GM21825 (cell line): ENCODE measurements around the gene HCK.
"Not testable (repeated sequence)": the region's sequence is repeated elsewhere in the genome, so short reads cannot be mapped to it uniquely, and the experiment has no call there.

Source experiments
- ATAC-seq: cut with Tn5 transposase; IDR thresholded peaks from one replicate; pipeline ENCODE4 v1.9.1; 2021; ENCODE audit warnings: mild to moderate bottlenecking, moderate library complexity; ENCODE audit not compliant: unreplicated experiment

Gene HCK

DNA sequence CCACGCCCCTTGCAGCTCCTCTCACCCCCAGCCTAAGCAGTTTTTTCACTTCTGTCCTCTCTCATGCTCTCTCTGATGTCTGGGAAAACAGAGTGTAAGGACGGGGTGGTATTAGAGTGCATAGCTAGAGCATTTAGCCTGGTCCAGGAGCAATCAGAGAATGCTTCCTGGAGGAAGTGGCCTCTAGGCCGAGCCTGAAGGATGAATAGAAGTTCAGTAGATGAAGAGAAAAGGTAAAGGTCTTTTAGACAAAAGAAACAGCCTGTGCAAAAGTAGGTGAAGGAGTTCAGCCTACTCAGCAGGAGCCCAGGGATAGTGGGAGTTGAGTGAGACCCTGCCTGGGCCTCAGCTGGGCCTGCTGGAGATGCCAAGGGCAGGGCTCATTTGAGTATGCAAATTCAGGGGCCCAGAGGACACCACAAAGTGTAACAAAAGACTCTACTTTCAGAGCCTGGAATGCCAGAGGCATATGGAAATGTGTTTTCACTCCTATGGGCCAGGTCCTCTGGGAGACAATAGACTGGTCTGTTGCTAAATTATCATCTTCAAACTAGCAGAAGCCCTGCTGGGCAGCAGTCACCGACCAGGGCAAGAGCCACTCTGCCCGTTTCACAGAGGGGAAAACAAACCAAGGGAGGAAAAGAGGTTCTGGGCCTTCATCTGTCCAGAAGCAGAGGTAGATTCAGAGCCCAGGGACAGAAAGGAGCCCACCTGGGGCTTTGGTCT is 37.8 kb downstream of the HCK start:
- ATAC-seq = no peak

DNA sequence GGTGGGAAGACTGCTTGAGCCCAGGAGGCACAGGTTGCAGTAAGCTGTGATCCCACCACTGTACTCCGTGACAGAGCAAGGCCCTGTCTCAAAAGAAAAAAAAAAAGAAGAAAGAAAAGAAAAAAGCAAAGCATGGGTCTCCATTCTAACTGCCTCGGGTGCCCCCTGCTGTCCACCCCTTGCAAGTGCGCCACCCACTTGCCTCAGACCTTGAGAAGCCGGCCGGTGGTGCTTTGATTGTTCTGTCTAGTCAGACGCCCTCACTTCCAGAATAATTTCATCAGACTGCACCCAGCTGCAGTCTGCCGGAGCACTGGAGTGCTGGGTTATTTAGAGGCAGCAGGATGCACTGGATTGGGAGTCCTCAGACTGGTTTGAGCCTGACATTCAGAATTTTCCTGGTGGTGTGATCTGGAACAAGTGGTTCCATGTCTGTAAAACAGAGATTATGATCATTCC is 39.9 kb downstream of the HCK start:
- ATAC-seq = no peak

DNA sequence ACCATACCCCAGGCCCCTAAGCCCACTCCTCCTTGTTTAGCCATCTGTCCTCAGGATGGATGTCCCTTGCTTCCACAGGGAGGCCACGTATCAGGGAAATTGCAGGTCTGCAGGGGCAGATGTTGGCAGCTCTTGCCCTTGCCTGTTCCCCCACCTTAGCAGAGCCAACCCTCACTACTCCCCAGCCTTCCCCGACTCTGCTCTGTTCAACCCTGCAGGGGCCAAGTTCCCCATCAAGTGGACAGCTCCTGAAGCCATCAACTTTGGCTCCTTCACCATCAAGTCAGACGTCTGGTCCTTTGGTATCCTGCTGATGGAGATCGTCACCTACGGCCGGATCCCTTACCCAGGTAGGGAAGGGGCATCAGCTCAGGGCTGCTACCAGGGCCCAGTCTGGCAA is 46.7 kb downstream of the HCK start:
- no peak for ATAC-seq

DNA sequence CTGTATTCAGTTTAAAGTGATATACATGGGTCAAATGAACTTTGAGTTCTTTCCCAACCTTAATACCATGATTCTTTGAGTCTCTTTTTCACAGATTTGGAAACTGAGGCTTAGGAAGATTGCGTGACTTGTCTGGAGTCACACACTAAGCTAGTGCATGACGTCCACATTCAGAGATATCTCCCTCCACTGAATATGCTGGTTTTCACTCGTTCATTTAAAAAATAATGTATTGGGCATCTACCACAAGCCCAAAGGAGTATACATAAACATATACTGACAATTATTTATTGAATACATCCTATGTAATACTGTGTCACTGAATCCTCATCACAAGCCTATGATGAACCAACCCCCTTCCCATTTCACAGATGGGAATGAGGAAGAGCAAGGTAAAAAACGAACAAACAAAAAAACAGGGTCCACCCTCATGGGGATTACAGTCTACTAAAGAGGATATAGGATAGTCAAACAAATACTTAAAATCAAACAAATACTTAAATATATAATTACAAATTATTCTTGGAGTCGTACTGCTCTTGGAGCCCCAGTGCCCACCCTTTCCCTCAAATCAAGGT is 56.9 kb downstream of the HCK start:
- no peak for ATAC-seq

DNA sequence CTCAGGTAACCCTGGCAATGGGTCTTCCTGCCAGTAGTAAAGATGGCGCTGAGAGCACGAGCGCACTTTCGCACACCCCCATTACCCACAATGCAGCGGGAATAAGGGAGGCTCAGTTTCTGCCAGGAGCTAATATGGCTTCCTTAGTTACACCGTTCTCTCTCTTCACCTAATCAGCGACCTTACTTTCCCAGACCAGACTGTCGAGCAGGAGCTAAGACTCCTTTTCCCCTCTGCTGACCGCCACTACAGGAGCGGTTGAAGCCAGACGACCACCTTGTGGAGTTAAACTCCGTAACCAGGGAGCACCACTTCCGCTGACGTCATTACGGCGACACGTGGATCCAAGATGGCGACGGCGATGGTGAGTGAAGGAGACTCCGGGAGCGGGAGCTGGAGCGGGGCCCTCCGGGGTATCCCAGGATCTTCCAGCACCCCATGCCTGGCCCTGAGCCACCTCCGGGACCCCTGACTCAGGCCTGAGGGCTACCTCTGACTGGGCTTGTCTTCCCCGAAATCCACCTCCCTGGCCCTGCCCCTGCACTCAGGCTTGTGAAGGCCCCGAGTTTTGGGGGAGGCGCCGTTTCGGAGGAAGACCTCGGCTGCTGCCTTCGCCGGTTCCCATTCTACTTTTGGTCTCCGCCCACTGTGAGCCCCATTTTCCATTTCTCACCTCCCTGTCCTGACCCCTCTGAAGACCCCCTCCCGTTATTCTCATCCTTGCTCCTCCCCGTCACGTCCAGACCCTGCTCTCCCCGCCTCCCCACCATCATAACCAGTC is 57.5 kb downstream of the HCK start, which contains the start of gene TM9SF4:
Gene TM9SF4 (plus strand): TSS at position 323 of the 781 bp plus-strand sequence. CDS start 27 bp downstream, at position 350.
- peak; percentile 85 for ATAC-seq

DNA sequence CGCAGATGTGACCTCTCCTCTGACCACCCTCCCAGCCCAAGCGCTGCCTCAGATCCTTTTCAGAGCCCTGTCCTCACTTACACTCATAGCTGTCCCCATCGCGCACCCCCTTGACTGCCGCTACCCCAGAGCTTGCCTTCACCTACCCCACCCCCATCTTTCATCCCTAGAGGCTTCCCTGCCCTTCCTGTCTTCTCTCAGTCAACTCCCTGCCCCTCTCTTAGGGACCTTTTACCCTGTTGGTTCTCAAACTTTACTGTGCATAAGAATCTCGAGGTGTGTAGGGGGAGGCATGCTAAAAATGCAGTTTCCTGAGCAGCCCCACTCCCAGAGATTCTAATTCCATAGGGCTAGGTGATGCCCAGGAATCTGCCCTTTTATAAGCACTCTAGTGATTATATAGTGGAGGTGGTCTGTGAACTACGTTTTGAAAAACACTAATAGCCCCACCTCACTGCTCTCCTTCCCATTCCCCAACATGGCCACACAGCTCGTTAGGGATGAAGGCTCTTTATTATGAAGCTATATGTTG is 58.2 kb downstream of the HCK start:
- ATAC-seq = no peak

DNA sequence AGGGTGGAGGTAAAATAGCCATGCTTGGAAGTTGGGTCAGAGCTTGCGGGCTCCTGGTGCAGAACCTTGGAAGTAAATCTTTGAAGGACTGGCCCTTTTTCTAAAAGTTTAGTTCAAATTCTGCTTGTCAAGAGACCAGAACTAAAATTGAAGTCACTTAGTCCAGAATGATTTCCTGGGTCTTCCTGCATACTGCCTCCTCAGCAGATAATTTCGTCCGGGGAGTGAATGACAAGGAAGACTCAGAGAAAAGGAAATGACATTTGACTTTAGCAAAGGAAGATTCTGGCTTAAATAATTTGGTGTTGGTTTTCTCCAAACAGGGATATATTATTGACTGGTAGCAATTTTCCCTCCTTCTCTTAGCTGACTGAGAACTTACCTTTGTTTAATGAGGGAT is 58.7 kb downstream of the HCK start:
- ATAC-seq = no peak

DNA sequence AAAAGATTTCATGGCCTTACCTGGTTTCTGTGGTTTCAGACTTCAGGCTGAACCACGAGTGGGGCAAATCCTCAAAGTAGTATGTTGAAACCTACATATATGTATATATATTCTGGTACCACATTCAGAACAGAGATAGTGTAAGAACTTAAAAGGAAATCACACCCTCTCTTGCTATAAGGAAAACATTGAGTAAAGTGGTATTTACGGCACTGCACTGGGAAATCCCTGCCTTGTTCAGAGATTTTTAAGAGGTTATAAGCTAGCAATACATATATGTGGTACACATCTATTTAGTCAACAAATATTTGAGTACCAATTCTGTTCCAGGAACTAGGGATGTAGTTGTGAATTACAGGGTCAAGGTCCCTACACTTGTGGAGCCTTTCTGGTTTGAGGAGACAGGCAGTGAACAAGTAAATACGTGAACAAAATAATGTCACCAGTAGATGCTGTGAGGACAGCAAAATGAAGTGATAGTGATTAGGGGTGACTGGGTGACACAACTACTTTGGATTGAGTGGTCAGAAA is 59.2 kb downstream of the HCK start:
- no peak for ATAC-seq

DNA sequence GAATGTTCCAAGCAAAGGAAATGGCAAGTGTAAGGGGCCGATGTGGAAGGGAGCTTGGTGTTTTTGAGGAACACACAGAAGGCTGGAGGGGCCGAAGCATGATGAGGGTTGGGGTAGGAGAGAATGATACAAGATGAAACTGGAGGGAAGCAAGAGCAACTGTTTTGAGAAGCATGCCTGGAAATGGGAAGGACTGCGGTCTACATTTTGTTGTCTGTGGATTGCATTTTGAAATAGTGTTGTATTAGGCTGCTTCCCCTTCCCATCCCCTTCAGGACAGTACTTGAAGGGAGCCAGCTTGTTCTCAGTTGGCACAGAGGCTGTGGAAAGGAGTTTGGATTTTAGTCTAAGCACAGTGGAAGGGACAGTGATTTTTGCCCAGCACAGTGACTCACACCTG is 59.7 kb downstream of the HCK start:
- ATAC-seq = no peak

DNA sequence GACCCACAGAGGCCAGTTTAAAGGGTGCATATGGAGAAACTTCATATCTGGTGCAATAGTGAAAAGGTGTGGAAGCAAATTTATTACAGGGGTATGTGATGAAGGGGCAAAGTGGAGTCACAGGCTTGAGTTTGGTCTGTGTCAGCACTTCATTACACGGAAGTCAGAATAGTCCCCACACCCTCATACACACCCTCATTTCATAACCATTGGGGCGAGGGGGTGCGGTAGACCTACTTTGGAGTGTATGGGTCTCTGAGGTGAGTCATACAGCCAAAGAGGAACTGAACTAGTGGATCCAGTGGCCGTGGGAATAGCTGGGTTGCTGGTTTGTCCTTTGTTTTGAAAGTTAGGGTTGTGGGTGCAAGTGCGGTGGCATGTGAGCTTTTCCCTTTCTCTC is 60.8 kb downstream of the HCK start:
- ATAC-seq = no peak

DNA sequence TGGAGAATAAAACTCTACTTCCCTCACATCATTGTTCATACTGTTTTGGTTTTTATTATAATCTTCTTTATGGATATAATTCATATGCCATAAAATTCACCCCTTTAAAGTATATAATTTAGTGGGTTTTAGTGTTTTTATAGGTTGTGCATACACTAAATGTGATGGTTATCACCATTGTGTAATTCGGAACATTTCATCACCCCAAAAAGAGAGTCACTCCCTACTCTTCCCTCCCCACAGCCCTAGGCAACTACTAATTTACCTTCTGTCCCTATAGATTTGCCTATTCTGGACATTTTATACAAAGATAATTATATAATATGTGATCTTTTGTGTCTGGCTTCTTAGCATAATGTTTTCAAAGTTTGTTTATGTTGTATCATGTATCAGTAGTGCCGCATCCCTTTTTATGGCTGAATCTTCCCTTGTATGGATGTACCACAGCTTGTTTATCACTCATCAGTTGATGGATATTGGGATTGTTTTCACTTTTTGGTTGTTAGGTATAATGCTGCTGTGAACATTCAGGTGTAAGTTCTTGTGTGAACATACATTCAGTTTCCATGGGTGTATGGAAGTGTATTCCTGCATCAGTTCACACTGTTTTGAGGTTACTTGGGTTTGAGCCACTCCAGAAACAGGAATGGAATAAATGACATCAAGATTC is 61.7 kb downstream of the HCK start:
- ATAC-seq = no peak

DNA sequence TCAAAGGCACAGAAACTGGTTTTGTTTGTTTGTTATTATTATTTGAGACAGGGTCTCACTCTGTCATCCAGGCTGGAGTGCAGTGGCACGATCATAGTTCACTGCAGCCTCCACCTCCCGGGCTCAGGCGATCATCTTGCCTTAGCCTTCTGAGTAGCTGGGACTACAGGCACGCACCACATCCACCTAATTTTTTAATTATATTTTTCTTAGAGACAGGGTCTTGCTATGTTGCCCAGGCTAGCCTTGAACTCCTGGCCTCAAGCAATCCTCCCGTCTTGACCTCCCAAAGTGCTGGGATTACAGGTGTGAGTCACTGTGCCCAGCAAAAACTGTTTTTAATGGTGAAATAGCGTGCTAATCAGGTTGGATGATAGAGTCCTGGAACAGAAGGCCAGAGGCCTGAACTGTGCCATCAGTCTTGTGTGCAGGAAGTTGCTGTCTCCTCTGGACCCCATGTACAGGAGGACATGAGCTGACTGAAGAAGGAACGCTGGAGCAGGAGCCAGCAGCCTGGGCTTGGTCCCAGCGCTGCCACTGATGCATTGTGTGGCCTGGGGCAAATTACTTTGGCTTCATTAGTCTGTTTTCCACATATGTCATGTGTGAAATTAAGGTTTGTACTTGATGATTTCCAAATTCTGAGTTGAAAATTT is 62.4 kb downstream of the HCK start:
- no peak for ATAC-seq

DNA sequence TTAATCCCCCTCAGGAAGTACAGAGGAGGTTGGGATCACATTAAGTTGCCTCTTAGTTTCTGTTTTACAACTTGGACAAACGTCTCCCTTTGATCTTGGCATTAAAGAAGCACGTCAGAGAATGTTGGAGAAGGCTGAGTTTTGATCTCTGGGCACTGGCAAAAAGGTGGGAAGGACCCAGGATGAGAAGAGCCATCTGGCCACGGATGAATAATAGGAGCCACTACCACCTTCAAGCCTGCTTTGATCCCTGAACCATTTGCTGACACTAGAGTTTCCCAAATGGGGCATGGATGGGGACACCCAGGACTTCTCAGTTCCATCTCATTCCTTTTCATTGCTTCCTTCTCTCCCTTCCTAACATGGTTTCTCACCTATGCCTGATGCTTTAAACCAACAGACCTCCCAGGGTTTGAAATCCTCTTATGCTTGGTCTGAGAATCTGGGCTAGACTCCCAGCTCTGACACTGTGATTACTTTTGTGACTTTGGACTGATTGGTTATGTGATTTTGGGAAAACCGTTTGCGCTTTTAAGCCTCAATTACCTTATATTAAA is 63.2 kb downstream of the HCK start:
- no peak for ATAC-seq

DNA sequence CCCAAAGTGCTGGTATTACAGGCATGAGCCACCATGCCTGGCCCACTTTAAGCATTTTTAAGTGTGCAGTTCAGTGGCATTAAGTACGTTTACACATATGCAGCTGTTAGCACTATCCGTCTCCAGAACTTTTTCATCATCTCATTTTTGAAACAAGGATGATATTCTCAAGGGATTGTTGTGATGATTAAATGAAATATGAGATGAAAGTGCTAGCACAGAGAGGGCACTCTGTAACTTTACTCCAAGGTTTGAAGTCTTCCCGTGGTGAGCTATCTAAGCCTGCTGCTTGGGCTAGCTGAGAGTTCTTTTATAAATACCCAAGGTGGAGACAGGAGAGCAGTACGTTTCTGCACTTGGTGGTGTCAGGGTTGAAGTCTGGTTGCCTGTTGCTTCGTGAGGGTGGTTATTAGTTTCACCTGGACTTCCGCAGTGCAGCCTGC is 64.1 kb downstream of the HCK start:
- ATAC-seq = no peak

DNA sequence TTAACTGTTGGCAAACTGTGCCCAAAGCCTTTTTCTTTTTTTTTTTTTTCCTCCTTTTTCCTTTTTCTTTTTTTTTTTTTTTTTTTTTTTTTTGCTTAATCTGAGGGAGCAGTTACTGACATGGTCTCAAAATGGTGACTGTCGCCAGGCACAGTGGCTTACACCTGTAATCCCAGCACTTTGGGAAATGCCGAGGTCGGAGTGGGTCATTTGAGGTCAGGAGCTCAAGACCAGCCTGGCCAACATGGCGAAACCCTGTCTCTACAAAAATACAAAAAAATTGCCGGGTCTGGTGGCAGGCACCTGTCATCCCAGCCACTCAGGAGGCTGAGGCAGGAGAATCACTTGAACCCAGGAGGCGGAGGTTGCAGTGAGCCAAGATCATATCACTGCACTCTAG is 64.8 kb downstream of the HCK start:
- ATAC-seq = not testable (repeated sequence)

DNA sequence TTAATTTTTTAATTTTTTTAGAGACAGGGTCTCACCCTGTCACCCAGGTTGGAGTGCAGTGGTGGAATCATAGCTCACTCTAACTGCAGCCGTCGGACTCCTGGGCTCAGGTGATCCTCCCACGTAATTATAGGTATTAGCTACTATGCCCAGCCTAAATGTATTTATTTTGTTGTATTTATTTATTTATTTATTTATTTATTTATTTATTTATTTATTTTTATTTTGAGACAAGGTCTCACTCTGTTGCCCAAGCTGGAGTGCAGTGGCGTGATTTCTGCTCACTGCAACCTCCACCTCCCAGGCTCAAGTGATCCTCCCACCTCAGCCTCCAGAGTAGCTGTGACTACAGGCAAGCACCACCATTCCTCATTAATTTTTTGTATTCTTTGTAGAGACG is 66.4 kb downstream of the HCK start:
- not testable (repeated sequence) for ATAC-seq

DNA sequence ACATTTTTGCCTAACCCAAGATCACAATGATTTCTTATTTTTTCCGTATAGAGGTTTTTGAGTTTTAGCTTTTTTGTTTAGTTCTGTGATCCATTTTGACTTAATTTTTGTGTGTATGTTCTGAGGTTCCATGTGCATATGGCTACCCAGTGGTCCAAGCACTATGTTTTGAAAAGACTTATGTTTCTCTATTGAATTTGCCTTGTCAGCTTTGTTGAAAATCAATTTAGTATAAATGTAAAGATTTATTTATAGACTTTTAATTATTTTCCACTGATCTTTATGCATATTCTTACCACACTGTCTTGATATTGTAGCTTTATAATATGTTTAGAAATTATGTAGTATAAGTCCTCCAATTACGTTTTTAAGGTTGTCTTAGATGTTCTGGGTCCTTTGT is 67.7 kb downstream of the HCK start:
- no peak for ATAC-seq

DNA sequence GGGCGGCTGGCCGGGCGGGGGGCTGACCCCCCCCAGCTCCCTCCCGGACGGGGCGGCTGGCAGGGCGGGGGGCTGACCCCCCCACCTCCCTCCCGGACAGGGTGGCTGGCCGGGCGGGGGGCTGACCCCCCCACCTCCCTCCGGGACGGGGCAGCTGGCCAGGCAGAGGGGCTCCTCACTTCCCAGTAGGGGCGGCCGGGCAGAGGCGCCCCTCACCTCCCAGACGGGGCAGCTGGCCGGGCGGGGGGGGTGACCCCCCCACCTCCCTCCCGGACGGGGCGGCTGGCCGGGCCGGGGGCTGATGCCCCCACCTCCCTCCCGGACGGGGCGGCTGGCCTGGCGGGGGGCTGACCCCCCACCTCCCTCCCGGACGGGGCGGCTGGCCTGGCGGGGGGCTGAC is 69.9 kb downstream of the HCK start:
- ATAC-seq = not testable (repeated sequence)

DNA sequence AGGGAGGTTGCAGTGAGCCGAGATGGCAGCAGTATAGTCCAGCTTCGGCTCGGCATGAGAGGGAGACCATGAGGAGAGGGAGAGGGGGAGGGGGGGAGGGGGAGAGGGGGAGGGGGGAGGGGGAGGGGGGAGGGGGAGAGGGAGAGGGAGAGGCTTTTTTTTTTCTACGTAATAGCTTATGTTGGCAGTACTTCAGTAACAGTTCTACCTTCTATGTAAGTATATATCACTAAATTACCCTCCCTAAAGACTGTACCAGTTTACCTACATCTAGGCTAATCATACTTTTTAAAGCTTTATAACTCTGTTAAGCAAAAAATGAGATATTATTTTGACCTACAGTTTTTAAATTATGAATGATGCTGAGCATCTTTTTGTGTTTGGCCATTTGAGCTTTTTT is 71.0 kb downstream of the HCK start:
- no peak for ATAC-seq

DNA sequence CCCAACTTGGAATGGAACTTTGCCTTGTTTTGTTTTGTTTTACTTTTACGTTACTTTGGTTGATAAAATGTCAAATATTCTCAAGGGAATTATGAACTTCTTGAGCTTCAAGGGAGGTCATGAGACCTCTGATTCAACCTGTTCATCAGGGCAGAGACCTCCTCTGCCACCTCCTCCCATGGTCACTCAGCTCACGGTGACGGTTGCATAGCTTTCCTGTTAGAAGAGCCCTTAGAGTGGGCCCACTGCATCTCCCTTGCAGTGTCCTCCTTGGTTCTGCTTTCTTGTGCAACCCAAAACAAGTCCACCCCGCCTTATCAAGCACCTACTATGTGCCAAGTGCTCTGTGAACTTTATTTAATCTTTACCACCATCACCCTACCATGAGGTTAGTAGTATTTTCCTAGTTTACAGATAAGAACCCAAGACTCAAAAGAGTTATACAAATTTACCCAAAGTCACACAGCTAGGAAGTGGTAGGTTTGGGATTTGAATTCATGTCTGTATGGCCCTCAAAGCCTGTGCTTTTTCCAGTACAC is 72.9 kb downstream of the HCK start:
- no peak for ATAC-seq
